NCI-H82 treated with DMSO at 0.1 percent for 48 hours (cell line): ENCODE data around the gene ZBTB7C.

ENCODE experiments used
- DNase-seq: peaks from one replicate; lab custom pipeline; 2025; ENCODE audit not compliant: unreplicated experiment; lab: John Stamatoyannopoulos, UW

ZBTB7C gene

DNA sequence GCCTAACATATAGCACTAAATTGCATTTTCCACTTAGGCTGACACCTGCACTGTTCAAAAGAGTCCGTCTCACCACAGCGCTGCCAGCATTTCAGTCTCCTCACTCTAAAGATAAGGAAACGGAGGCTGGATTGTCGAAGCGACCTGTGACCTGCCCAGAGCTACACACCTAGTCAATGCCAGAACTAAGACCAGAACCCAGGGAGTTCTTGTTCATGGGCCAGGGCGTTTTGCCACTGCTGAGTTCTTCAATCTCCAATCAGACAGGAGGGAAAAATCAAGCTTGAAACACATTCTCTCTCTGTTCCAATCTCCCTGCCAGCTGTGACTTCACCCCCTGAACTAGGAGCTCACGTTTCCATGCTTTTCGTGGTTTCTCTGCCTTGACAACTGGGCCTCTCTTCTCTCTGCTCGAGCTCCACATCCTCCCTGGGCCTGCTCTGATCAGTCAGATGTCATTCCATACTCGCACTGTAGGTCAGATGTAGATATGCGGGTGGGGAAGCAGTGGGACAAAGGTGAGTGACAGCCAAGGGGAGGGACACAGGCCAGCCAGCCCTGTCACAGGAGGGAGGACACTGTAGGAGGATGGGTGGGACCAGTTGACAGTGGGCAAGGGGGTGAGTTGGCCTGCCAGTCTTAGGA, 257.6 kb downstream of the ZBTB7C start:
- DNase-seq: no peak

DNA sequence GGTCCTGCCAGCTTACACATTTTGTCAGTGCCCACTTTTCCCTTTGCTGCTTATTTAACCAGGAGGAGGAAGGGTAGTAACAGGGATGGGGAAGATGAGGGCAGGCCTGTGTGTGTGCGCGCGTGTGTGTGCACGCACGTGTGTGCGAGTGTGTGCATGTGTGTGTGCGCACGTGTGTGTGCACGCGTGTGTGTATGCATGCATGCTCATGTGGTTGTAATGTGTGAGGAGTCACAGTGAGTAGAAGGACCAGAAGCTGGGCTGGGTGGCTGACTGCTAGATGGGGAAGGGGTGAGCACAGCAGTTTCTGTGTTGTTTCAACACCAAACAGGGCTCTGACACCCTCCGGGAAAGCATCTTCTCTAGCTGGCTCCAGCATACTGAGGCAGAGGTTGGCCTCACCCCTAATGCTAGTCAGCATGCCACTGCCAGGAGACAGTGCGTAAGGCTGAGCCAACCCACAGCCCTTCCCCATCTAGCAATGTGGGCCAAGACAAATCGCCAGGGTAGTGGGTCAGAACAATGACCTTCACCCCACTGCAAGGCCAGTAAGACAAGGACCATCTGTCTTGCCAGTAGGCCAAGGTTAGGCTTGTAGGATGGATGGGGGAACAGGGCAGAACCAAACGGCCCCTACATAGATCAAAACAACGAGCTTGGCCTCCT, 260.0 kb downstream of the ZBTB7C start:
- no peak for DNase-seq

DNA sequence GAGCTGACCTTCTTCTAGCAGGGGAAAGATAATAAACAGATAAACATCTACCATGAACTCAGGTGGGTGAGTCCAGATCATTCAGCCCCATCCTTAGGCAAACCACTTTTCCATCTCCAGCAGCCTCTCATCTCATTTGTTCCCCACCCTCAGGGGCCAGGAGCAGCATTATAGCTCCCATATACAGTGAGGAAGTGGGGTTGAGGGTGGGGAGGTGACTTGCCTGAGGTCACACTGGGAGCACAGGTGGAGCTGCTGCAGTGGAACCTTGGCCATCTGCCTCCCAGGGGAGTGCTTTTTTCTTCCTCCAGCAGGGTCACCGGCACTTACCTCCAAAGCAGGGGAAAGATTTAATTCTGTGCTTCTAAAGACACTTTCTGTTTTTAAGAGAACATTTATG, 266.2 kb downstream of the ZBTB7C start:
- DNase-seq: no peak

DNA sequence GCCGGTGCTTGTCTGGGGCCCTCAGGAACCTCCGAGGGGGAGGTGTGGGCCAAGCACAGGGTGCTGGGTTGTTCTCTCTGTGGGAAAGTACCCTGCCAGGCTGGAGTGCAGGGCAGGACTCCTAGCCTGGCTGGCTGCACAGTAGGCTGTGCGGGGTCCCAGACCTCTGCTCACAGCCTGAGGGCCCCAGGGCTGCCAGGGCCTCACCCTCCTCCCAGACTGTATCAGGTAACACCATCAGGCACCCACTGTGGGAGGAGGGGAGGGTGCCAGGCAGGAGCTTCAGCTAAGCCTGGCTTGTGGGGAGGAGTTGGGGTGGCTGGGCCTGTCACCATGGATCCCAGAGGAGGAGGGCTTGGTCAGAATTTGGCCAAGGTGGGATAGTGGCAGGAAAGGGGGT, 266.8 kb downstream of the ZBTB7C start:
- no peak for DNase-seq

DNA sequence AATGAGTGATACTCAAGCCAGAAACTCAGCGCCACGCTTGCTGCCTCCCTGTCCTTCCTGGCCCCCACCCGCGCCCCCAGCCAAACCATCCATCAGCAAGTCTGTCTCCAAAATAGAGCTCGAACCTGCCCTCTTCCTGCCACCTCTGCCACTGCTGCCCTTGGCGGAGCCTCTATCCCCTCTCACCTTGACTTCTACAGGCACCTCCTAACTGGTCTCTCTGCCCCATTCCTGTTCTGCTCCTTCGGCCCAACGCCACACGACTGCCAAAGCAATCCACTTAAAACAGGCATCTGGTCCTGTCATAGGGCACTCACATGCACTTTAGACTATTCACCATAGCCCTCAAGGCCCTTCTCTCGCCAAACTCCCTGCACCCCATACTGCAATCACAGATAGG, 268.5 kb downstream of the ZBTB7C start:
- DNase-seq: no peak

DNA sequence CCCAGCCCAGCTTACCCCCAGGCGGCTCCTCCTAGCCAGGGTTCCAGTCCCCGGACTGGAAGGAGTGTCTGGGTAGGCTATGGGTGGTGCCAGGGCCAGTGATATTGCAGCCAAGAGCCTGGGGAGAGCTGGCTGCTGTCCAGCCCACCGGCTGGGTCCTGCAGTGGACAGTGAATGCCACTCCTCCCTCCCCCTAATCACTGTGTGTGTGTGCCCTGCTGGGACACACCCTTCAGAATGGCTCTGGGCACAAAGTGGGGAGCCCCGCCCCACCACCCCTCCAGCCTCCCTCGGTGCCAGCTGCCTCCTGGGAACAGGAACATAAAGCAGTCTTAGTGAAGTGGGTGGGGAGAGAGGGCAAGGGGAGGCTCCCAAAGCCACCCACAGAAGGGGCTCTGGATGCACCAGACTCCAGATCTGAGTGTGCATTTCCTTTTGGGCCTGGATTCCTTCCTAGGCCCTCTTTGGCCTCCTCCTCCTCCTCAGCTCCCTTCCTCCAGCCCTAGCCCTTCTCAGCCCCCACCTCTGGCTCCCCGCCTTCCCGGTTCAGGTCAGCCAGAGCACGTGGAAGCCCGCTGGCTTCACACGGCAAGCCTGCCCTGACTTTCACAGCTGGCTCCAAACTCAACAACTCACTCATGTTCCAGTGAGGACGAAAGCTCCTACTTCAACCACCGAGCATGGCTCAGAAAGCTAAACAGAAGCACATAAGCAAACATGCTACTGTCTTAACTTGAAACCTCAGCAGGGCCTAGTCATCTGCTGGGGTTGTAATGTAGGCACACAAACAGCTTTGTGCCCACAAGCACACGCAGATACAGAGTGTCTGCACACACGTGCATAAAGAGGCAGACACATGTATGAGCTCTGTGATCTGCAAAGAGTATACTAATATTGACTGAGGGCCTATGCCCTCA, 269.5 kb downstream of the ZBTB7C start:
- no peak for DNase-seq

DNA sequence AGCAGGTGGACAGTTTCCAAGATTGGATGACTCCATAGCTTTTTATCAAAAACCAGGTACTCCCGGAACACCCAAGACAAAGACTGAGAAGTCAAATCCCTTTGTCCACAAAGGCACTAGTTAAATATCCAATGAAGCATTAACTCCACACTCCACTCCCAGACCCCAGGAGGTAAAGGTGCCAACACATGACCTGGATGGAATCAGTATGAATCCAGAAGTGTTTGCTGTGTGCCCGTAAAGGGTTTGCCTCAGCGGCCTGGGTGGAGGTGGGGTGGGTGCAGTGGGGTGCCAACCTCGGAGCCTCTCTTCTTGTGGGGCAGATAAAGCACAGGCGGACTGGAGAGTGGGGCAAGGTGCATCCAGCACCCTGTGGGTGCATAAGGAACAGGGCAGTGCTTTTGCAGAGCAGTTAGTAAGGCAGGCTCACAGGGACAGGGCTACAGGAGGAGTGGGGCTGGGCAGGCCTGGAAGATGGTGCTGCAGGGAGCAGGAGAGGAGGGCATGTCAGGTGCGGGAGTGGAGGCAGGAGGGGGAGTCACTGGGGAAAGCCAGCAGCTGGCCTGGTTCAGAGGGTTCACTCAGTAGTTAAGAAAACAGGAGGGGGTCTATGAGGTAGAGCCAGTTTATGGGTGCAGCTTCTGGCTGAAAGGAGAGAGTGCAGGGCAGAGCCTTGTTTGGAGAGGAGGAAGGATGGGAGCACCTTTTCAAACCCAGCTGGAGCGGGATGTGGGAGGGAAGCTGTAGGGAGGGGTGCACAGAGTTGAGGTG, 270.3 kb downstream of the ZBTB7C start:
- no peak for DNase-seq

DNA sequence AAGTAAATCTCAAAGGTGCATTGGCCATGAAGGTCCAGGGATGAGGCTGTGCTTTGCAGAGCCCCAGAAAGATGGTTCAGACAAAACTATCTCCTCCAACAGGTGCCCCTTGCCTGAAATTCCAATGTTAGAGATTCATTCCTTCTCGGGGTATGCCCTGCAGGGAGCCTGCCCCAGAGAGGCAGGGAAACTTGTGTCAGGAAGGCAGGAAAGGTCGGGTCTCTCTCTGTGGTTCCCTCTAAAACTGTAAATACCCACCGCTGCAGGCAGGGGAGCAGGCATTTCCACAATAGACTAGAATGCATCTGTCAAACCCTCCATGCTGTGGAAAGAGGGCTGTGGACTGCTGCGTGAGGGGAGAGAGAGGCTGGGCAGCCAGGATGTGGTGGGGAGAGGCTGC, 271.0 kb downstream of the ZBTB7C start:
- no peak for DNase-seq

DNA sequence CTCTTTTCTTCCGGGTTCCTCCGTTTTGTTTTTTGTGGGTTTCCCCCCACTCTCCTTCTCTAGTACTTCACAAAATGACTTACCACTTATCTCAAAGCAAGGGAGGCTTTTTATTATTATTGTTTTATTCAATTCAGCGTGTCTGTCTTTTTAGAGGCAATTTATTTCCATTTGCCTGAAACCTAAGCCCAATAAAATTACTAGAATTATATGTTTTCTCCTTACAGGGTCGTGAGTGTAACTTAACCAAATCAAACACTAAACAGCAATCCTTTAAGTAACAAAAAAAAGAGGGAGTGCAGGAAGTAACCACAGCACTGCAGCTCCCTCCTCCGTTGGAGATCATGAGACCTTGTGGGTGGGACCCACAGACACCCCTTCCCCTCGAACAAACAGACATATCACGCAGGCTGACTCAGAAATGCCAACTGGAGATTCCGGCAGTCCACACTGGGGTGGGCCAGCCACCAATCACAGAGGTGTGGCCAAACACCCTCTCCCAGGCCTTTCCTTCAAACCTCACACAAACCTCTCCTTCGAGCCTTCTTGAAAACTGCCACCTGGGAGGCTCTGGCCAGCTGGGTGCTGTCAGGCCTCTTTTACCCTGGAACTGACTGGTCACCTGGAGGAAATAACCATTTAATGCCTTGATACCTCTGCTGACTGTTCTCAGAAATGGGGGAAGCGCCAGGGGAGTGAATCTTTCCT, 271.7 kb downstream of the ZBTB7C start:
- DNase-seq: no peak

DNA sequence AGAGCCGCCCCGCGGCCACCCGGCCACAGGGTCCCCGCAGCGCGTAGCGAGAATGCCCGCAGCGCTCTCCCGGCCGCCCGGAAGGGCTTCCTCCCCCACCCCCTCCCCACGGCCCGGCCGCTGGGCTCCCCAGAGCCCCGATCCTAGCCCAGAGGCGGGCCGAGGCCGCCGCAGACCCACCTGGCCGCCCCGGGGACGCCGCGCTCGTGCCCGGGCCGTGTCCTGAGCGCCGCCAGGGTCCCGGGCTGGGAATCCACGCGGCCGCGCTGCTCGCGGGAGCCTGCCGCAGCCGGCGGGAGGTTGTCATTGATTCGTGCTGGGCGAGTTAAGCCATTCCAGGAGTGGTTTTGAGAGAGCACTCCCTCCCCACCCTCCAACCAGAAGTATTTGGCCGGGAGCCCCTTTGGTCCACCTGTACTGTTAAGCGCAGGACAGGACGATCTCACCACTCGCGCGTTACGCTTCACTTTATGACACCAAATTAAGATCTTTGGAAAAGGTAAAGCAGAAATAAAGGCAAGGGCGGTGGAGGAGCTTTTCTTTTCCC, 272.3 kb downstream of the ZBTB7C start:
- DNase-seq: no peak

DNA sequence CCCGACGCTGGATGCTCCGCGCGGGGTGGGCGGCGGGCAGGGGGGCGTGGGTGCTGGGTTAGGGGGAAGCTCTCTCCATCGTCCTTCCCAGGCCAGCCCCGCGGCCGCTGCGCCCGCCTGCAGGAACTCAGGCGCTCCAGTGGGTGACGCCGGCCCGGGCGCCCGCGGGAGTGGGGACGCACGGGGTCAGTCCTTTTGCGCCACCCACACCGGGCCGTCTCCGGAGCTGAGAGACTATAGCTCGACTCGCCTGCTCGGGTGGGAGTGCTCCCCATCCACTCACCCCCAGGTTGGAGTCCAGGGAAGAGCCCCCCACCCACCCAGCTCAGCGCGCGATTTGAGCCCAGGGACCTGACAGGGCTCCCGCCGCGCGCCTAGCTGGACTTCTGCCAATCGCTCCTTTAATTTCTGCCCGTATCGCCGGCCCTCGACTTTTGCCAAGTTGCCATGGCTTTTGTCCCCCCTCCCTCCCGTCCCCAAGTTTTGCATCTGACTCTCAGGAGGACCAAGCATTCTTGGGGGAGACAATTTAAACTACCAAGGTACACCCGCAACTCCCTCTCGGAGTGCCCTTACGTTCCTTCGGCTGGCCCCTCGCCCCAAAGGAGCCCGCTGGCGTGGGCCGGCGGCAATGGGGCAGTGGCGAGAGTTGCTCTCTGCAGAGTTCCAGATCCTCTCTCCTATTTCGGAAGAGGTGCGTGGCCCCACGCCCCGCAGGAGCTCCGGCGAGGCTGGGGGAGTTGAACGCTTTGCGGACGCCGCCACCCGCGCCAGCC, 272.9 kb downstream of the ZBTB7C start:
- DNase-seq: no peak

DNA sequence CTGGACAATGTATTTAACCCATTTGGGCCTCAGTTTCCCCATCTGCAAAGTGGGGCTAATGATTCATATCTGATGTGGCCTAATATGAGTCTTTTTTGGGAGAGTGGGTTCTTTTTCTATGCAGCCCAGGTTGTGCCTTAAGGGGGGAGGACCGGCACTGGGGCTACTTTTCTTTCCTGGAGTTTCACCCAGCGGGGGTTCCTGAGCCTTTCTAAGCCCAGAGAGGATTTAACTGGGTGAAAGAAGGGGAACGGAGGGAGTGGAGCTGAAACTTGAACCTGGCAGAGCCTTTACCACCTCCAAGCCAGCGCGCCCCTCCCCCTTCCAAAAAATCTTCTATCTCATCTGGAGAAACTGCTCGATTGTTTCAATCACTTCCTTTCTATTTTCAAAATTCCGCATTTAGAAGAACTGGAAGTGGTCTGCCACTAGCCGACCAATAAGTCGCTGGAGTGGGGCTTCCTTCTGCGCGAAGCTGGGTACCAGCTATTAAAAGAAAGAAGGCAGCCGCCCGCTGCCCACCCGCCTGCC, 273.7 kb downstream of the ZBTB7C start:
- DNase-seq: no peak

DNA sequence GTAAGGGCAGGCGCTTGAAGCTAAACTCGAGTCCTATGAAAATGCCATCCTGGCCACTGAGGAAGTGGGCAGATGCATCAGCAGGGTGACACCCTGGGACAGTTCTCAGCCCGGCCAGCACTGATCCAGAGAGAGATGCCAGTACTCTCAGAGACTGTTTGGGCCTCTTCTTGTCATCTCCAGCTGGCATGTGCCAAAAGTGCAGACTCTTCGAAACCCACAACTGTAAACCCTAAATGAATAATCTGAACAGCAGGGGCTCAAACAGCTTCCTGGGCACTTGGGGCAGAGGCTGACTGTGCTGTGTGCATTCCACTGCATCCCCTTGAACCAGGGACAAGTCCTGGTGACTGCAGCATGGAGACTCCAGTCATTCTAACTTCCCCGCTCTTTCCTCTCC, 274.6 kb downstream of the ZBTB7C start:
- DNase-seq: no peak

DNA sequence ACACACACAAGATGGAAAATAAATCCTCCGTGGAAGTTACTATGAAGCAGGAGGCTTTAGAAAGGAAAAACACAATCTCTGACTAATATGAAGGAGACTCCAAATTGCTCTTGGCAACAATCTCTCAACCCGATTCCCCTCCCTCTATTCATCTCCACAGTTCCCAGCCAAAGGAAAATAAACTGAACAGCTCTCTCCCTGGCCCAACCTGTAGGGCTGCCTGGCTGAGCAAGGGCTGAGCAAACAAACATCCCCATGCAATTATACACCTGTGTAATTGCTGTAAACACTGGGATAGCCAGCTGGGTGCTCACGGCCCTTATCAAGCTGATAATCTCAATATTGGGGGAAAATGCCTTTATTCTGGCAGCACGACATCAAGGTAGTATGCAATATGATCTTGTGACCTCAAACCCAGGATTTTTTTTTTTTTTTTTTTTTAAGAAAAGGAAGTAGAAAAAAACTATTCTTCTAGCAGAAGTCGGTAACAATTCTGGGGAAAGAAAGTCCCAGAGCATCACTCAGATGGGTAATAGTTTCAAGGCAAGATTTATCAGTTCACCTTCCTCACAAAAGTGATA, 275.4 kb downstream of the ZBTB7C start:
- no peak for DNase-seq

DNA sequence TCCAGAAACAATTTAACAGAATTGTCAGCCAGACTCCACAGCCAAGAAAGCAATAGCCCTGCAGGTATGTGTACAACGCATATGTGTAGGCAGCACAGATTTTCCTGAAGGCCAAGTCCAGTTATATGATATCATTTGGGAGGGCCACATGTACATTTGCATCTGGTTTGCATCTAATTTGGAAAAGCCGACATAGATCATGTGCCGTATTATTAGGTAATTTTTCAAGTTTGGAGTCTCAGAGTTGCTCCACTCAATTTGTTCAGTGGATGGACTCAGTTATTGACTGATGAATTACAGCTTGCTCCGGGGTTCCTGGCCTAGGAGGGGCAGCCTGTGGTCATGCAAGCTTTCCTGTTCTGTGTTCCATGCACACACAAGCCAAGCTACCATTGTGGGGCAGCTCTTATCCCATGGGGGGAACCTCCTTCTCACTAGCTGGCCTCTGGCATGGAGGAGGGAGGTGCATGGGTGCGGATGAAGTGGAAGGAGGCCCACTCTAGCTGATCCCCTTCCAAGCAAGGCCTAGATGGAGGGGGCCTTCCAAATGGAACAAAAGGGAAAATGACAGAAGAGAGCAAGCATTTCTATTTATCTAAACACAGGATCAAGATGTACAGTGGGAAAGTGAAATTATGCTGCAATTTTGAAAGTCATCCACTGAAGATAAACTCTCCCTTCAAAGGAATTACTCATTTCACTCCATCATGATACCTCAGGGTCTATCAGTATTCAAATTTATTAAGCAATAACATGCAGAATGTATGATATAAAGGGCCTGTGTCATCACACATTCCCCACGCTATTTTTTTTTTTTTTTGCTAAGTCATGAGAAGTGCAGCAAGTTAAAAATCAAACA, 276.2 kb downstream of the ZBTB7C start:
- no peak for DNase-seq

DNA sequence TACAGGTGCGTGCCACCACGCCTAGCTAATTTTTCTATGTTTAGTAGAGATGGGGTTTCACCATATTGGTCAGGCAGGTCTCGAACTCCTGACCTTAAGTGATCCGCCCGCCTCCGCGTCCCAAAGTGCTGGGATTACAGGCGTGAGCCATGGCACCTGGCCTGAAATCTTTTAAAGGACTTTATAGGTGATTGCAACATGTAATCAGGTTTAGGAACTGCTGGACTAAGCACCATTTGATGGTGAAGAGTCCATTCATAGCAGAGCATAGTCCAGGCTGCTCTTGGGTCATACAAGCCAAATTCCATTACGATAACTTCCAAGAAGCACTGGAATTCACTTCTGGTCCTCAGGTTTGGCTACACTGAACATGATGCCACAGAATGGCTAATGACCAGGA, 278.1 kb downstream of the ZBTB7C start:
- DNase-seq: no peak

DNA sequence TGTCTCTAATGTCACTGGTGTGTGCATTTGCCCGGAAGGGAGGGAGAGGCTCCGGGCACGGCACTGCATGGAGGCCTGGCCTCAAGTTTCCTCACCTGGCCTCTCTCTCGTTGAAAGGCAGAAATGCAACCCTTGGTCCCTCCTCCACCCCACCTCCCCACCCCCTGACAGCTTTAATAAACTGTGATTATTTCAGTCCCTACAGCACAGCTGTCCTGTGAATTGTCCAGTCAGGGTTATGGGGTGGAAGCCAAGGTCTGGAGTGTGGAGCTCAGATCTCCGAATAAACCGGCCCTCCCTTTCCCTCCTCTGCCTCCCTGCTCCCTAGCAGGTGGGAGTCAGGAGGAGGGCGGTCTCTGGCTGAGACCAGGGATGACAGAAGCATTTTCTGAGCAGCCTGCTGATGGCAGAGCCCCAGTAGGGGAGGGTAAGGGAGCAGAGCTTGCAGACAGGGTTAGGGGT, 279.5 kb downstream of the ZBTB7C start:
- DNase-seq: no peak

DNA sequence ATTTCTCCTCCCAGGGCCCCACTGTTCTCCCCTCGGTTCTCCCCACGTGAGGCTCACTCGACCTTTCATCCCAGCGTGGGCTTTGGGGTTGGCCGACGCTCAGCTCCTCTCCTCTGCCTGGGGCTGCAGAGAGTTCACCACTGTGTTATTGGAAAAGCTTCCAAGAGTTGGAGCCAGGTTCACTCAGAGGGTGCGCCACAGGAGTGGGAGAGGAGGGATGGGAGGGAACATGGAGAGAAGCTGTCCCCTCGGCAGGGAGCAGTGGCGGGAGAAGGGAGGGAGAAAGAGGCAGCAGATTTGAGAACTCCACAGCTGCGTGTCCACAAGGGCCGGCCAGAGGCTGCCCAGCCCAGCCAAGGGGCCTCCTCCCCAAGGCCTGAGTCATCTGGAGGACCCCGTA, 281.6 kb downstream of the ZBTB7C start:
- DNase-seq: no peak
